ENCODE data around the gene SFTA2. TPM values are rescaled to one million over a fixed set of nuclear protein-coding genes. Genes with fewer than 3 reads are reported as not detected.

SFTA2 gene
- total RNA-seq, 1 experiment from 2014 or later = not detected

DNA sequence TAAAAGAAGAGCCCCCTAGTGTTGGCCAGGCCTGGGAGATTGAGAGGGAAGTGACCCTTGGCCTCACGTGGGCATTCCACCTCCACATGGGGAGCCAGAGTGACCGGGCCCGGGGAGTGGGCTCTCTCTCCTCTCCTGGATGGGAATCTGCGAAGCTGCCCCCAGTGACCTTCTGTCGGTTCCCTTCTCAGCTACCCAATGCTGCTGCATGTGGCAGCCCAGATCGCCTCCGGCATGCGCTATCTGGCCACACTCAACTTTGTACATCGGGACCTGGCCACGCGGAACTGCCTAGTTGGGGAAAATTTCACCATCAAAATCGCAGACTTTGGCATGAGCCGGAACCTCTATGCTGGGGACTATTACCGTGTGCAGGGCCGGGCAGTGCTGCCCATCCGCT lies 34.1 kb downstream of the SFTA2 start:
- ChIA-PET POLR2A (no interaction called here), RAD21 (ENCODE audit: low non-redundant PET in 1 of 2, low total read pairs in 2 of 2, uncharacterized antibody in 2 of 2, unreplicated experiment in 2 of 2) (no interaction called here), CTCF (no interaction called here)
- no TSS peak for BruUV-seq (replicated peaks)
- H3K4me1 ChIP-seq (ENCODE audit: control insufficient read depth in 1 of 2, insufficient read depth in 2 of 2, low read length in 2 of 2) = no peaks in the 10 kb centered on the region
- H3K79me2 ChIP-seq (ENCODE audit: insufficient read depth, low read length) = no peaks in the 10 kb centered on the region
- H3K9me2 ChIP-seq (ENCODE audit: insufficient read depth) = no peaks in the 10 kb centered on the region
- H3K9ac ChIP-seq (ENCODE audit: low read length) = no peak overlapping the region
- no peaks in the 10 kb centered on the region for H4K20me1 ChIP-seq (ENCODE audit: insufficient read depth)
- H3K4me2 ChIP-seq (ENCODE audit: low read length) = no peak overlapping the region
- TF ChIP-seq RAD21 (IDR thresholded peaks at IDR 0.05; ENCODE audit: low read depth) = no peak
- no peak for TF ChIP-seq SRF (IDR thresholded peaks at IDR 0.05; ENCODE audit: low read depth)
- no peak for TF ChIP-seq ELF1 (IDR thresholded peaks at IDR 0.05; ENCODE audit: borderline replicate concordance, low read depth)
- TF ChIP-seq CBX3 (IDR thresholded peaks at IDR 0.05; ENCODE audit: low read depth) = no peak
- TF ChIP-seq POLR2A (IDR thresholded peaks at IDR 0.05; ENCODE audit: borderline replicate concordance, extremely low read depth, insufficient read depth, insufficient read length) = no peak
- no peak for TF ChIP-seq POLR2AphosphoS5 (IDR thresholded peaks at IDR 0.05; ENCODE audit: low read depth, low read length)
- TF ChIP-seq, protein P1, sequence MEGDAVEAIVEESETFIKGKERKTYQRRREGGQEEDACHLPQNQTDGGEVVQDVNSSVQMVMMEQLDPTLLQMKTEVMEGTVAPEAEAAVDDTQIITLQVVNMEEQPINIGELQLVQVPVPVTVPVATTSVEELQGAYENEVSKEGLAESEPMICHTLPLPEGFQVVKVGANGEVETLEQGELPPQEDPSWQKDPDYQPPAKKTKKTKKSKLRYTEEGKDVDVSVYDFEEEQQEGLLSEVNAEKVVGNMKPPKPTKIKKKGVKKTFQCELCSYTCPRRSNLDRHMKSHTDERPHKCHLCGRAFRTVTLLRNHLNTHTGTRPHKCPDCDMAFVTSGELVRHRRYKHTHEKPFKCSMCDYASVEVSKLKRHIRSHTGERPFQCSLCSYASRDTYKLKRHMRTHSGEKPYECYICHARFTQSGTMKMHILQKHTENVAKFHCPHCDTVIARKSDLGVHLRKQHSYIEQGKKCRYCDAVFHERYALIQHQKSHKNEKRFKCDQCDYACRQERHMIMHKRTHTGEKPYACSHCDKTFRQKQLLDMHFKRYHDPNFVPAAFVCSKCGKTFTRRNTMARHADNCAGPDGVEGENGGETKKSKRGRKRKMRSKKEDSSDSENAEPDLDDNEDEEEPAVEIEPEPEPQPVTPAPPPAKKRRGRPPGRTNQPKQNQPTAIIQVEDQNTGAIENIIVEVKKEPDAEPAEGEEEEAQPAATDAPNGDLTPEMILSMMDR (IDR thresholded peaks at IDR 0.05 in 2 of 3, conservative IDR thresholded peaks at IDR 0.05 in 1 of 3; ENCODE audit: borderline replicate concordance in 1 of 3, insufficient read depth in 1 of 3, low read depth in 2 of 3, low read length in 2 of 3) = no peak
- no peak for TF ChIP-seq TCF7L2 (IDR thresholded peaks at IDR 0.05; ENCODE audit: borderline replicate concordance, extremely low read depth, insufficient read depth, insufficient read length)
- TF ChIP-seq, protein P2, sequence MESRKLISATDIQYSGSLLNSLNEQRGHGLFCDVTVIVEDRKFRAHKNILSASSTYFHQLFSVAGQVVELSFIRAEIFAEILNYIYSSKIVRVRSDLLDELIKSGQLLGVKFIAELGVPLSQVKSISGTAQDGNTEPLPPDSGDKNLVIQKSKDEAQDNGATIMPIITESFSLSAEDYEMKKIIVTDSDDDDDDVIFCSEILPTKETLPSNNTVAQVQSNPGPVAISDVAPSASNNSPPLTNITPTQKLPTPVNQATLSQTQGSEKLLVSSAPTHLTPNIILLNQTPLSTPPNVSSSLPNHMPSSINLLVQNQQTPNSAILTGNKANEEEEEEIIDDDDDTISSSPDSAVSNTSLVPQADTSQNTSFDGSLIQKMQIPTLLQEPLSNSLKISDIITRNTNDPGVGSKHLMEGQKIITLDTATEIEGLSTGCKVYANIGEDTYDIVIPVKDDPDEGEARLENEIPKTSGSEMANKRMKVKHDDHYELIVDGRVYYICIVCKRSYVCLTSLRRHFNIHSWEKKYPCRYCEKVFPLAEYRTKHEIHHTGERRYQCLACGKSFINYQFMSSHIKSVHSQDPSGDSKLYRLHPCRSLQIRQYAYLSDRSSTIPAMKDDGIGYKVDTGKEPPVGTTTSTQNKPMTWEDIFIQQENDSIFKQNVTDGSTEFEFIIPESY (IDR thresholded peaks at IDR 0.05; ENCODE audit: extremely low read depth, insufficient replicate concordance, low read length) = no peak
- no peak for TF ChIP-seq EZH2phosphoT487 (IDR thresholded peaks at IDR 0.05; ENCODE audit: borderline replicate concordance)
- no peak for ATAC-seq
- no peak overlapping the region for H3K4me3 ChIP-seq (replicated peaks in 1 of 2; ENCODE audit: low read depth in 1 of 2, low read length in 2 of 2)
- no peaks in the 10 kb centered on the region for H3K9me3 ChIP-seq (ENCODE audit: control insufficient read depth in 1 of 2, insufficient read depth in 1 of 2, low read depth in 1 of 2, low read length in 2 of 2)
- H3K36me3 ChIP-seq (ENCODE audit: control insufficient read depth in 1 of 2, insufficient read depth in 2 of 2, low read length in 2 of 2) = peaks cover 40 to 44% of the 10 kb centered on the region in 2 experiments; a peak in 3 of 4 replicates
- no peaks in the 10 kb centered on the region for H3K27me3 ChIP-seq (ENCODE audit: insufficient read depth, low read length)
- intact Hi-C loops (cut with micrococcal nuclease) = no loop called here
- no peak overlapping the region for H3K27ac ChIP-seq (ENCODE audit: low read depth, low read length)
- DNase-seq (ENCODE audit: low read depth, low spot score) = no peak
- H2AFZ ChIP-seq (ENCODE audit: low read depth, low read length, poor library complexity, severe bottlenecking) = no peak overlapping the region
